HepG2 (cell line): ENCODE measurements around the gene PLEKHG5. TPM values are rescaled to one million over a fixed set of nuclear protein-coding genes. Genes with fewer than 3 reads are reported as not detected.

Experiments
- FOXA1 ChIP-seq, 2 experiments: fragments of 450-650 bp in 1 of 2; sonication (generic) in 1 of 2; formaldehyde crosslinking in 1 of 2; IDR thresholded peaks; 2 replicates each; pipeline versions ENCODE4 v1.4.0 to v1.6.1; 2016 to 2020; ENCODE audit warnings: missing genetic modification reagents in 1 of 2
- GPN1 ChIP-seq: sonication (generic); formaldehyde crosslinking; IDR thresholded peaks from 2 replicates; pipeline ENCODE4 v1.5.1; 2020; ENCODE audit warnings: missing genetic modification reagents, borderline replicate concordance
- HHEX ChIP-seq: IDR thresholded peaks from 2 replicates; pipeline ENCODE4 v1.6.1; 2016; ENCODE audit warnings: control low read depth
- HNRNPH1 ChIP-seq: fragments of 200-400 bp; formaldehyde crosslinking; optimal IDR thresholded peaks from 2 replicates; pipeline ENCODE3; 2017; ENCODE audit warnings: mild to moderate bottlenecking, low read depth, low read length
- KLF6 ChIP-seq: IDR thresholded peaks from 2 replicates; pipeline ENCODE4 v1.8.0; 2016; ENCODE audit warnings: missing biosample characterization, missing genetic modification reagents
- MTF2 ChIP-seq: sonication (generic); formaldehyde crosslinking; IDR thresholded peaks from 2 replicates; pipeline ENCODE4 v1.5.0; 2020; ENCODE audit warnings: missing genetic modification reagents, borderline replicate concordance
- ZMAT3 ChIP-seq: sonication (generic); formaldehyde crosslinking; conservative IDR thresholded peaks from 2 replicates; pipeline ENCODE4 v1.7.0; 2021; ENCODE audit warnings: missing genetic modification reagents
- ZNF235 ChIP-seq: sonication (generic); formaldehyde crosslinking; IDR thresholded peaks from 2 replicates; pipeline ENCODE4 v1.8.1; 2023; ENCODE audit warnings: mild to moderate bottlenecking, missing genetic modification reagents, borderline replicate concordance
- ZNF296 ChIP-seq: sonication (generic); formaldehyde crosslinking; conservative IDR thresholded peaks from 2 replicates; pipeline ENCODE4 v1.5.0; 2020; ENCODE audit warnings: mild to moderate bottlenecking, missing genetic modification reagents
- ZNF607 ChIP-seq: sonication (generic); formaldehyde crosslinking; IDR thresholded peaks from 2 replicates; pipeline ENCODE4 v1.5.1; 2020; ENCODE audit warnings: missing genetic modification reagents, mild to moderate bottlenecking, borderline replicate concordance
- ZNF660 ChIP-seq: sonication (generic); formaldehyde crosslinking; IDR thresholded peaks from 2 replicates; pipeline ENCODE4 v1.5.1; 2020; ENCODE audit warnings: mild to moderate bottlenecking, low read depth, missing genetic modification reagents, borderline replicate concordance
- polyA plus RNA-seq, 8 experiments: library from polyadenylated mRNA; depleted of rRNA in 3 of 8; stranded (reverse) in 7 of 8; unstranded in 1 of 8; fragments of >200 nt; fragmentation: Illumina TruSeq in 4 of 8; extraction: Trizol in 4 of 8; gene quantifications; 2 replicates each; pipeline versions ENCODE4 v1.2.1 to v1.2.3, GENCODE V29; 2011 to 2016; ENCODE audit warnings: low read depth in 4 of 8, missing spikeins in 1 of 8, mixed read lengths in 1 of 8; ENCODE audit not compliant: insufficient read depth in 1 of 8
- total RNA-seq, 5 experiments: library from RNA; depleted of rRNA; stranded (reverse); fragments of >200 nt; fragmentation: Illumina TruSeq; extraction: Trizol; gene quantifications; 2 replicates each; pipeline ENCODE4 v1.2.3, GENCODE V29; 2016; ENCODE audit warnings: low read depth in 1 of 5
- TF ChIP-seq, protein P1 (sequence below): sonication (generic); formaldehyde crosslinking; IDR thresholded peaks from 2 replicates; pipeline ENCODE4 v1.5.0; 2020; ENCODE audit warnings: missing genetic modification reagents
- TF ChIP-seq, protein P2 (sequence below): sonication (generic); formaldehyde crosslinking; IDR thresholded peaks from 2 replicates; pipeline ENCODE4 v1.4.0; 2020; ENCODE audit warnings: mild to moderate bottlenecking, missing genetic modification reagents
- TF ChIP-seq, protein P3 (sequence below), 2 experiments: fragments of 450-650 bp in 1 of 2; sonication (generic) in 1 of 2; formaldehyde crosslinking in 1 of 2; IDR thresholded peaks; 2 replicates each; pipeline versions ENCODE4 v1.6.1 to v1.8.0; 2016 to 2022; ENCODE audit warnings: antibody characterized with exemption in 1 of 2, mild to moderate bottlenecking in 1 of 2, missing genetic modification reagents in 1 of 2
- TF ChIP-seq, protein P4 (sequence below): sonication (generic); formaldehyde crosslinking; IDR thresholded peaks from 2 replicates; pipeline ENCODE4 v1.4.0; 2020; ENCODE audit warnings: mild to moderate bottlenecking, missing genetic modification reagents

Gene PLEKHG5
- total and polyA plus RNA-seq, 2 of the 13 experiments (the other 11 are each of a cell fraction or from before 2014, with no cell fraction given) = 1.9 to 3.5 TPM

DNA sequence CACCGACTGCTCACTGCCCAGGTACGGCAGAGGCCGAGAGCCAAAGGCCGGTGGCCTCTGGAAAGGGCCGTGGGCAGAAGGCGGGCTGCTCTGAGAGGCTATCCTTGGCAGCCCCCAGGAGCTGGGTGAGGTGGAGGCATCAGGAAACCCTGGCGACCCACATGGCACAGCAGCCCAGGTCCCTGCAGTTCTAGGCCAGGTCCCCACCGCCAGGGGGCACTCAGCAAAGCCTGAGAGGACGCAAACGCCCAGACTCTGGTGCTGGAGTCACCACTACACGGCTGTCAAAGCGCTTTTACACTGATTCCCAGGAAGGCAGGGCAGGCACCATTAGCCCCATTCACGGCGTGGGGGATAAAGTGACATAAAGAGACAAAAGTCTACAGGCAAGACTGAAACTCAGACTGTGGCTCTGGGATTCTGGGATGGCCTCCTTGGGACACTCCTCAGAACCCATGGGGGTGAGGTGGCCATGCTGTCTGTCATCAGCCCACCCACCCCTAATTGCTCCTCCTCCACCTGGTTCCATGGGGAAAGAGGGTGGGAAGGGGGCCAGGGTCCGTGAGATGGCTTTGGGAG, 4.9 kb downstream of the PLEKHG5 start (continued):
- TF ChIP-seq, protein P1, sequence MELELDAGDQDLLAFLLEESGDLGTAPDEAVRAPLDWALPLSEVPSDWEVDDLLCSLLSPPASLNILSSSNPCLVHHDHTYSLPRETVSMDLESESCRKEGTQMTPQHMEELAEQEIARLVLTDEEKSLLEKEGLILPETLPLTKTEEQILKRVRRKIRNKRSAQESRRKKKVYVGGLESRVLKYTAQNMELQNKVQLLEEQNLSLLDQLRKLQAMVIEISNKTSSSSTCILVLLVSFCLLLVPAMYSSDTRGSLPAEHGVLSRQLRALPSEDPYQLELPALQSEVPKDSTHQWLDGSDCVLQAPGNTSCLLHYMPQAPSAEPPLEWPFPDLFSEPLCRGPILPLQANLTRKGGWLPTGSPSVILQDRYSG (CRISPR knock-in tag) = no peak
- no peak for TF ChIP-seq GPN1
- TF ChIP-seq, protein P2, sequence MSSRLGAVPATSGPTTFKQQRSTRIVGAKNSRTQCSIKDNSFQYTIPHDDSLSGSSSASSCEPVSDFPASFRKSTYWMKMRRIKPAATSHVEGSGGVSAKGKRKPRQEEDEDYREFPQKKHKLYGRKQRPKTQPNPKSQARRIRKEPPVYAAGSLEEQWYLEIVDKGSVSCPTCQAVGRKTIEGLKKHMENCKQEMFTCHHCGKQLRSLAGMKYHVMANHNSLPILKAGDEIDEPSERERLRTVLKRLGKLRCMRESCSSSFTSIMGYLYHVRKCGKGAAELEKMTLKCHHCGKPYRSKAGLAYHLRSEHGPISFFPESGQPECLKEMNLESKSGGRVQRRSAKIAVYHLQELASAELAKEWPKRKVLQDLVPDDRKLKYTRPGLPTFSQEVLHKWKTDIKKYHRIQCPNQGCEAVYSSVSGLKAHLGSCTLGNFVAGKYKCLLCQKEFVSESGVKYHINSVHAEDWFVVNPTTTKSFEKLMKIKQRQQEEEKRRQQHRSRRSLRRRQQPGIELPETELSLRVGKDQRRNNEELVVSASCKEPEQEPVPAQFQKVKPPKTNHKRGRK (CRISPR knock-in tag) = no peak
- no peak for TF ChIP-seq HHEX (CRISPR knock-in tag)
- no peak for TF ChIP-seq KLF6 (CRISPR knock-in tag)
- TF ChIP-seq FOXA1 (IDR thresholded peaks at IDR 0.05) = no peak
- no peak for TF ChIP-seq FOXA1 (CRISPR knock-in tag; IDR thresholded peaks at IDR 0.05)
- no peak for TF ChIP-seq HNRNPH1
- TF ChIP-seq, protein P3, sequence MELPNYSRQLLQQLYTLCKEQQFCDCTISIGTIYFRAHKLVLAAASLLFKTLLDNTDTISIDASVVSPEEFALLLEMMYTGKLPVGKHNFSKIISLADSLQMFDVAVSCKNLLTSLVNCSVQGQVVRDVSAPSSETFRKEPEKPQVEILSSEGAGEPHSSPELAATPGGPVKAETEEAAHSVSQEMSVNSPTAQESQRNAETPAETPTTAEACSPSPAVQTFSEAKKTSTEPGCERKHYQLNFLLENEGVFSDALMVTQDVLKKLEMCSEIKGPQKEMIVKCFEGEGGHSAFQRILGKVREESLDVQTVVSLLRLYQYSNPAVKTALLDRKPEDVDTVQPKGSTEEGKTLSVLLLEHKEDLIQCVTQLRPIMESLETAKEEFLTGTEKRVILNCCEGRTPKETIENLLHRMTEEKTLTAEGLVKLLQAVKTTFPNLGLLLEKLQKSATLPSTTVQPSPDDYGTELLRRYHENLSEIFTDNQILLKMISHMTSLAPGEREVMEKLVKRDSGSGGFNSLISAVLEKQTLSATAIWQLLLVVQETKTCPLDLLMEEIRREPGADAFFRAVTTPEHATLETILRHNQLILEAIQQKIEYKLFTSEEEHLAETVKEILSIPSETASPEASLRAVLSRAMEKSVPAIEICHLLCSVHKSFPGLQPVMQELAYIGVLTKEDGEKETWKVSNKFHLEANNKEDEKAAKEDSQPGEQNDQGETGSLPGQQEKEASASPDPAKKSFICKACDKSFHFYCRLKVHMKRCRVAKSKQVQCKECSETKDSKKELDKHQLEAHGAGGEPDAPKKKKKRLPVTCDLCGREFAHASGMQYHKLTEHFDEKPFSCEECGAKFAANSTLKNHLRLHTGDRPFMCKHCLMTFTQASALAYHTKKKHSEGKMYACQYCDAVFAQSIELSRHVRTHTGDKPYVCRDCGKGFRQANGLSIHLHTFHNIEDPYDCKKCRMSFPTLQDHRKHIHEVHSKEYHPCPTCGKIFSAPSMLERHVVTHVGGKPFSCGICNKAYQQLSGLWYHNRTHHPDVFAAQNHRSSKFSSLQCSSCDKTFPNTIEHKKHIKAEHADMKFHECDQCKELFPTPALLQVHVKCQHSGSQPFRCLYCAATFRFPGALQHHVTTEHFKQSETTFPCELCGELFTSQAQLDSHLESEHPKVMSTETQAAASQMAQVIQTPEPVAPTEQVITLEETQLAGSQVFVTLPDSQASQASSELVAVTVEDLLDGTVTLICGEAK (IDR thresholded peaks at IDR 0.05) = no peak
- TF ChIP-seq, protein P3 (CRISPR knock-in tag; IDR thresholded peaks at IDR 0.05) = no peak
- TF ChIP-seq, protein P4, sequence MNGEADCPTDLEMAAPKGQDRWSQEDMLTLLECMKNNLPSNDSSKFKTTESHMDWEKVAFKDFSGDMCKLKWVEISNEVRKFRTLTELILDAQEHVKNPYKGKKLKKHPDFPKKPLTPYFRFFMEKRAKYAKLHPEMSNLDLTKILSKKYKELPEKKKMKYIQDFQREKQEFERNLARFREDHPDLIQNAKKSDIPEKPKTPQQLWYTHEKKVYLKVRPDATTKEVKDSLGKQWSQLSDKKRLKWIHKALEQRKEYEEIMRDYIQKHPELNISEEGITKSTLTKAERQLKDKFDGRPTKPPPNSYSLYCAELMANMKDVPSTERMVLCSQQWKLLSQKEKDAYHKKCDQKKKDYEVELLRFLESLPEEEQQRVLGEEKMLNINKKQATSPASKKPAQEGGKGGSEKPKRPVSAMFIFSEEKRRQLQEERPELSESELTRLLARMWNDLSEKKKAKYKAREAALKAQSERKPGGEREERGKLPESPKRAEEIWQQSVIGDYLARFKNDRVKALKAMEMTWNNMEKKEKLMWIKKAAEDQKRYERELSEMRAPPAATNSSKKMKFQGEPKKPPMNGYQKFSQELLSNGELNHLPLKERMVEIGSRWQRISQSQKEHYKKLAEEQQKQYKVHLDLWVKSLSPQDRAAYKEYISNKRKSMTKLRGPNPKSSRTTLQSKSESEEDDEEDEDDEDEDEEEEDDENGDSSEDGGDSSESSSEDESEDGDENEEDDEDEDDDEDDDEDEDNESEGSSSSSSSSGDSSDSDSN = peak; percentile 41; the same call in 1 of the 2 replicates
- 0 out of 2 replicates have a peak, but pooled peaks have one; percentile 45 for TF ChIP-seq MTF2 (CRISPR knock-in tag)
- TF ChIP-seq ZNF235 (CRISPR knock-in tag) = no peak
- no peak for TF ChIP-seq ZNF660 (CRISPR knock-in tag)
- no peak for TF ChIP-seq ZNF296 (CRISPR knock-in tag)
- TF ChIP-seq ZMAT3 = no peak
- TF ChIP-seq ZNF607 (CRISPR knock-in tag) = no peak
